Measurements from ENCODE around the gene NSG1. TPM values are rescaled to one million over a fixed set of nuclear protein-coding genes. Genes with fewer than 3 reads are reported as not detected.

Gene NSG1
- total and polyA plus RNA-seq, 2 of the 13 experiments (the other 11 are each of a cell fraction or from before 2014, with no cell fraction given): not detected

DNA sequence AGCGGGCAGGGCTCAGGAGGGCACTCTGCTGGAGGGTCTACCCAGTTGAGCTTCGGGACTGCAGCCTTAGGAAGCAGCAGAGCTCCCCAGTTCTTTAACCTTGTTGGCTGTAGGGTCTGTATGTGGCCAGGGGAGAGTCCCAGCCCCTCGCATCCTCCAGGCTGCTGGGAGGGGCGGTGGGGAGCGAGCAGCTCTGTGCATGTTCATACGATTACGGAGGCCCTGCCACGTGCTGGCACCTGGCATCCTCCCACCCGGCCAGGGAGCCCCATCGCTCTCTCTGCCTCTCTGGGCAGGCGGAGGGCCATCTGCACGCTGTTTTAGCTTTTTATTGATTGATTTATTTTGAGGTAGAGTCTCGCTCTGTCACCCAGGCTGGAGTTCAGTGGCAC, 21.2 kb downstream of the NSG1 start:
- H3K9ac ChIP-seq (ENCODE audit: insufficient read depth, low read depth, low read length): no peak overlapping the region
- H2AFZ ChIP-seq (ENCODE audit: low read length): no peak overlapping the region
- no peak for TF ChIP-seq ZNF329 (CRISPR knock-in tag; IDR thresholded peaks at IDR 0.05; ENCODE audit: low read depth)
- TF ChIP-seq, protein P1, sequence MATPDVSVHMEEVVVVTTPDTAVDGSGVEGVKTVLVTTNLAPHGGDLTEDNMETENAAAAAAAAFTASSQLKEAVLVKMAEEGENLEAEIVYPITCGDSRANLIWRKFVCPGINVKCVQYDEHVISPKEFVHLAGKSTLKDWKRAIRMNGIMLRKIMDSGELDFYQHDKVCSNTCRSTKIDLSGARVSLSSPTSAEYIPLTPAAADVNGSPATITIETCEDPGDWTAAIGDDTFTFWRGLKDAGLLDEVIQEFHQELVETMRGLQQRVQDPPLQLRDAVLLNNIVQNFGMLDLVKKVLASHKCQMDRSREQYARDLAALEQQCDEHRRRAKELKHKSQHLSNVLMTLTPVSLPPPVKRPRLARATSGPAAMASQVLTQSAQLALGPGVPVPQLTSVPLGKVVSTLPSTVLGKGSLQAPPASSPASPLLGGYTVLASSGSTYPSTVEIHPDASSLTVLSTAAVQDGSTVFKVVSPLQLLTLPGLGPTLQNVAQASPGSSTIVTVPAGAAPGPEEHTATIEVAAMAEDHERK (CRISPR knock-in tag; IDR thresholded peaks at IDR 0.05; ENCODE audit: low read depth): no peak
- no peak for TF ChIP-seq ZNF225 (CRISPR knock-in tag; IDR thresholded peaks at IDR 0.05)
- no peak for TF ChIP-seq PRDM15 (CRISPR knock-in tag; IDR thresholded peaks at IDR 0.05)
- TF ChIP-seq NCOA1 (CRISPR knock-in tag; IDR thresholded peaks at IDR 0.05): no peak
- TF ChIP-seq PRMT3 (CRISPR knock-in tag; IDR thresholded peaks at IDR 0.05; ENCODE audit: borderline replicate concordance, low read depth): no peak
- no peak for TF ChIP-seq RARA (CRISPR knock-in tag; IDR thresholded peaks at IDR 0.05)
- TF ChIP-seq HNRNPH1 (optimal IDR thresholded peaks at IDR 0.05; ENCODE audit: low read depth, low read length): no peak
- TF ChIP-seq HCFC1 (IDR thresholded peaks at IDR 0.05; ENCODE audit: low read depth, low read length): no peak
- TF ChIP-seq DBP (CRISPR knock-in tag; IDR thresholded peaks at IDR 0.05; ENCODE audit: not compliant biosample characterization): no peak
- TF ChIP-seq ZMAT5 (CRISPR knock-in tag; IDR thresholded peaks at IDR 0.05; ENCODE audit: borderline replicate concordance, low read depth): no peak
- no peak for TF ChIP-seq KDM3A (CRISPR knock-in tag; IDR thresholded peaks at IDR 0.05; ENCODE audit: low read depth)
- TF ChIP-seq ZNF709 (CRISPR knock-in tag; IDR thresholded peaks at IDR 0.05): no peak
- no peak overlapping the region for H3K4me2 ChIP-seq (ENCODE audit: low read depth, low read length)
- 63% methylated on average over 3 of the region's 13 CpGs for WGBS (ENCODE audit: low lambda C conversion rate)
- in situ Hi-C loops (cut with HindIII; ENCODE audit: extremely low pct_ligation_motif_present, low pct_unique_long_range_greater_than_20kb) (no loop called here), intact Hi-C loops (cut with micrococcal nuclease; ENCODE audit: unreplicated experiment) (no loop called here)
- no peaks in the 10 kb centered on the region for H3K9me3 ChIP-seq (ENCODE audit: low read length)
- H3K4me3 ChIP-seq (replicated peaks in 1 of 3; ENCODE audit: insufficient read depth in 1 of 3, low read depth in 2 of 3, low read length in 3 of 3): no peak overlapping the region
- ChIA-PET CTCF (ENCODE audit: low intra/inter-chr PET ratio, low total read pairs) (no interaction called here), POLR2A (no interaction called here)
- DNase-seq (ENCODE audit: low spot score) (no peak), FAIRE-seq (no peak), ATAC-seq (no peak)
- peaks cover 7 to 52% of the 10 kb centered on the region in 2 experiments; a peak in 3 of 5 replicates for H3K27me3 ChIP-seq (ENCODE audit: control insufficient read depth in 1 of 2, insufficient read depth in 2 of 2, low read length in 2 of 2)
- H3K27ac ChIP-seq (ENCODE audit: extremely low read length, insufficient read depth, low read length): no peak overlapping the region
- BruUV-seq (replicated peaks): no TSS peak
- H3K4me1 ChIP-seq (ENCODE audit: insufficient read depth, low read length): no peaks in the 10 kb centered on the region
- no peaks in the 10 kb centered on the region for H3K36me3 ChIP-seq (replicated peaks in 1 of 2; ENCODE audit: control insufficient read depth in 1 of 2, insufficient read depth in 2 of 2, low read length in 2 of 2)
- H3K79me2 ChIP-seq (ENCODE audit: insufficient read depth, low read length): no peaks in the 10 kb centered on the region
- H4K20me1 ChIP-seq (ENCODE audit: insufficient read depth, low read length): no peaks in the 10 kb centered on the region

Measured in HepG2 (cell line).